ENCODE results near the gene CCL1.

Gene CCL1

GRCh38 chr17:34321964-34322363, 41.1 kb downstream of the CCL1 start:
- Histone ChIP-seq H3K27me3 (replicated peaks; ENCODE audit: control insufficient read depth, insufficient read depth, low read length) (no peaks in the 10 kb centered on the region; the same call in 1 of the 2 replicates), H3K4me3 (replicated peaks; ENCODE audit: low read depth, low read length) (no peak overlapping the region)
- no peak for TF ChIP-seq CTCF (IDR thresholded peaks at IDR 0.05; ENCODE audit: insufficient read depth, low read length, poor library complexity, severe bottlenecking)

GRCh38 chr17:34319039-34319483, 44.0 kb downstream of the CCL1 start, which contains the start of gene CCL8:
CCL8 (plus strand) TSS chr17:34319435; CDS start chr17:34319502, 67 bp downstream.
- no peak for DNase-seq (ENCODE audit: extremely low read depth, insufficient read length)
- H3K4me3 ChIP-seq (replicated peaks; ENCODE audit: low read depth, low read length) = no peak within 1 kb of the TSS
- no peak for TF ChIP-seq CTCF (IDR thresholded peaks at IDR 0.05; ENCODE audit: insufficient read depth, low read length, poor library complexity, severe bottlenecking)
- H3K27me3 ChIP-seq (replicated peaks; ENCODE audit: control insufficient read depth, insufficient read depth, low read length) = no peaks in the 10 kb centered on the region
- no peaks in the 10 kb centered on the region for H3K36me3 ChIP-seq (ENCODE audit: control insufficient read depth, insufficient read depth, low read length)

More at GRCh38 chr17:34321964-34322363, 41.1 kb downstream of the CCL1 start:
- H3K36me3 ChIP-seq (ENCODE audit: control insufficient read depth, insufficient read depth, low read length) = no peaks in the 10 kb centered on the region
- DNase-seq (ENCODE audit: extremely low read depth, insufficient read length) = no peak

DNA sequence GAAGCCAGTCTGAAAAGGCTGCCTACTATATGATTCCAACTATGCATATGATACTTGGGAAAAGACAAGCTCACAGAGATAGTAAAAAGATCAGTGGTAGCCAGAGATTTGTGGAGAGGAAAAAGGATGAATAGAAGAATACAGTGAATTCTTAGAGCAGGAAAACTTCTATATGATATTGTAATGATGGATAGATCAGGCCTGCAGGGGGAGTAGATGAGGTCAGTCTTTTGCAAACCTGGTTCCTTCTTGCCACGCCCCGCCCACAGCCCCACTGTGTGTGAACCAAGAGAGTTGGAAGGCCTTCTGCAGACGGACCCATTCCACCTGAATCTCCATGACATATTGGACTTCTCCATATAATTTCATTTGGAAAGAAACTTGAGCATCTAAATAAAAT, 44.6 kb downstream of the CCL1 start:
- Histone ChIP-seq H3K27me3 (replicated peaks; ENCODE audit: control insufficient read depth, insufficient read depth, low read length) (no peaks in the 10 kb centered on the region), H3K4me3 (replicated peaks; ENCODE audit: low read depth, low read length) (no peak overlapping the region), H3K36me3 (ENCODE audit: control insufficient read depth, insufficient read depth, low read length) (no peaks in the 10 kb centered on the region)
- TF ChIP-seq CTCF (IDR thresholded peaks at IDR 0.05; ENCODE audit: insufficient read depth, low read length, poor library complexity, severe bottlenecking) = peak; percentile 42
- no peak for DNase-seq (ENCODE audit: extremely low read depth, insufficient read length)

- DNase-seq (ENCODE audit: extremely low read depth, insufficient read length) = no peak
- H3K27me3 ChIP-seq (replicated peaks; ENCODE audit: control insufficient read depth, insufficient read depth, low read length) = no peaks in the 10 kb centered on the region; the same call in 1 of the 2 replicates
- TF ChIP-seq CTCF (IDR thresholded peaks at IDR 0.05; ENCODE audit: insufficient read depth, low read length, poor library complexity, severe bottlenecking) = no peak
- H3K36me3 ChIP-seq (ENCODE audit: control insufficient read depth, insufficient read depth, low read length) = no peaks in the 10 kb centered on the region
- no peak overlapping the region for H3K4me3 ChIP-seq (replicated peaks; ENCODE audit: low read depth, low read length)
These were observed 48.8 kb downstream of the CCL1 start for GRCh38 chr17:34314279-34314678.

GRCh38 chr17:34313164-34313563, 49.9 kb downstream of the CCL1 start:
- H3K27me3 ChIP-seq (replicated peaks; ENCODE audit: control insufficient read depth, insufficient read depth, low read length) = no peaks in the 10 kb centered on the region; the same call in 1 of the 2 replicates
- no peaks in the 10 kb centered on the region for H3K36me3 ChIP-seq (ENCODE audit: control insufficient read depth, insufficient read depth, low read length)
- no peak overlapping the region for H3K4me3 ChIP-seq (replicated peaks; ENCODE audit: low read depth, low read length)
- TF ChIP-seq CTCF (IDR thresholded peaks at IDR 0.05; ENCODE audit: insufficient read depth, low read length, poor library complexity, severe bottlenecking) = no peak
- no peak for DNase-seq (ENCODE audit: extremely low read depth, insufficient read length)

- TF ChIP-seq CTCF (IDR thresholded peaks at IDR 0.05; ENCODE audit: insufficient read depth, low read length, poor library complexity, severe bottlenecking) = no peak
- Histone ChIP-seq H3K36me3 (ENCODE audit: control insufficient read depth, insufficient read depth, low read length) (no peaks in the 10 kb centered on the region), H3K27me3 (replicated peaks; ENCODE audit: control insufficient read depth, insufficient read depth, low read length) (no peaks in the 10 kb centered on the region; the same call in 1 of the 2 replicates), H3K4me3 (replicated peaks; ENCODE audit: low read depth, low read length) (no peak overlapping the region)
- DNase-seq (ENCODE audit: extremely low read depth, insufficient read length) = no peak
These were observed 51.0 kb downstream of the CCL1 start for GRCh38 chr17:34312080-34312479.
